Measurements from ENCODE around the gene ZNF784. TPM values are rescaled to one million over a fixed set of nuclear protein-coding genes. Genes with fewer than 3 reads are reported as not detected.
A peak's percentile ranks its signal among the peaks of the same experiment; 100 is the strongest.

The ZNF784 gene
- total RNA-seq, 1 experiment from 2014 or later: 10.2 TPM

DNA sequence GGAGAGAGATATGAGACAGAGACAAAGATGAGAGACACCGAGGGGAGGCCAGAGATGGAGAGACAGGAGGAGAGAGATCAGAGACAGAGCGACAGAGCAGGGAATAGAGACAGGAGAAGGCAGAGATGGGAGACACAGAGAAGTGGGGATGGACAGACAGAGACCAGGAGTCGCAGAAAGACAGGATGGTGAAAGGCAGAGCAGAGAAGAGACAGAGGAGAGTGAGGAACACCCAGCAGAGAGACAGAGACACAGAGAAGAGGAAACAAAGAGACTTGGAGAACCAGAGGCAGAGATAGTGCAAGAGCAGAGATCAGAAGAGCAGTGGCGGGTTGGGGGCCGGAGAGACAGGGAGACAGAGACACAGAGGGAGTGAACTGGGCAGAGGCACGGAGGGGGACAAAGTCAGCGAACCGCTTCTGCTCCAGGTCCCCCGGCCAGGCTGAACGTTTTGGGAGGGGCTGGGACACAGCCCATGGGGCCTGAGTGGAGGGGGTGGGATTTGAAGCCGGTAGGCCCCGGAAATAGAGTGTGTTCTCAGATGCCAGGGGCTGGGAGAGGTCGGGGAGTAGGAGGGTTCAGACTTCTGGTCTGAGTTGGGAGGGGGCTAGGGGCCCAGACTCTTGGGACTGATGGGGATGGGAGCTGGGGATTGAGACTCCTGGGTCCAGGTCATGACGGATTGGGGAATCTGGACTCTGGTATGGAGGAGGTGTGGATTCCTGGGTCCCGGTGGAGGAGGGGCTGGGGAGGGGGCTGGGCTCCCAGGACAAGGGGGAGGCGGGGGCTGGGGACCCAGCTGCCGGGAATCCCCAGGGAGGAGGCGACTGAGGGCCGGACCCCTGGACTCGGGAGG is 44.4 kb downstream of the ZNF784 start:
- Mint-ChIP-seq H3K4me3 (ENCODE audit: unreplicated experiment) (peak overlapping the region; percentile 85), H3K27ac (ENCODE audit: unreplicated experiment) (peak overlapping the region; percentile 46), H3K36me3 (ENCODE audit: insufficient read depth, unreplicated experiment) (peaks cover 48% of the 10 kb centered on the region), H3K27me3 (ENCODE audit: insufficient read depth, unreplicated experiment) (no peaks in the 10 kb centered on the region), H3K4me1 (ENCODE audit: low read depth, unreplicated experiment) (peaks cover 20% of the 10 kb centered on the region), H3K9me3 (ENCODE audit: unreplicated experiment) (no peaks in the 10 kb centered on the region)
- no TSS peak for BruUV-seq (replicated peaks)
- Histone ChIP-seq H3K4me1 (peaks cover 19% of the 10 kb centered on the region), H3K9me3 (no peaks in the 10 kb centered on the region), H3K27me3 (replicated peaks; ENCODE audit: control insufficient read depth, insufficient read depth, low read length) (no peaks in the 10 kb centered on the region), H3K36me3 (ENCODE audit: control insufficient read depth, insufficient read depth, low read length) (no peaks in the 10 kb centered on the region; the same call in 1 of the 2 replicates), H3K4me3 (ENCODE audit: low read depth, low read length) (peak overlapping the region; percentile 68)
- DNase-seq: peak in 1 of 2 experiments; percentile 48
- TF ChIP-seq, protein P1, sequence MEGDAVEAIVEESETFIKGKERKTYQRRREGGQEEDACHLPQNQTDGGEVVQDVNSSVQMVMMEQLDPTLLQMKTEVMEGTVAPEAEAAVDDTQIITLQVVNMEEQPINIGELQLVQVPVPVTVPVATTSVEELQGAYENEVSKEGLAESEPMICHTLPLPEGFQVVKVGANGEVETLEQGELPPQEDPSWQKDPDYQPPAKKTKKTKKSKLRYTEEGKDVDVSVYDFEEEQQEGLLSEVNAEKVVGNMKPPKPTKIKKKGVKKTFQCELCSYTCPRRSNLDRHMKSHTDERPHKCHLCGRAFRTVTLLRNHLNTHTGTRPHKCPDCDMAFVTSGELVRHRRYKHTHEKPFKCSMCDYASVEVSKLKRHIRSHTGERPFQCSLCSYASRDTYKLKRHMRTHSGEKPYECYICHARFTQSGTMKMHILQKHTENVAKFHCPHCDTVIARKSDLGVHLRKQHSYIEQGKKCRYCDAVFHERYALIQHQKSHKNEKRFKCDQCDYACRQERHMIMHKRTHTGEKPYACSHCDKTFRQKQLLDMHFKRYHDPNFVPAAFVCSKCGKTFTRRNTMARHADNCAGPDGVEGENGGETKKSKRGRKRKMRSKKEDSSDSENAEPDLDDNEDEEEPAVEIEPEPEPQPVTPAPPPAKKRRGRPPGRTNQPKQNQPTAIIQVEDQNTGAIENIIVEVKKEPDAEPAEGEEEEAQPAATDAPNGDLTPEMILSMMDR (IDR thresholded peaks at IDR 0.05; ENCODE audit: insufficient read depth in 1 of 2, low read depth in 1 of 2, low read length in 1 of 2, severe bottlenecking in 1 of 2, unreplicated experiment in 1 of 2): no peak
- CTCF ChIA-PET: interaction anchor here (0.6 to 3.1 kb wide), 3 partner anchors 9 to 439 kb away, joined by 4 to 12 read pairs (median 8); partner anchors contain the start of genes FIZ1 and ZNF524
- POLR2A ChIA-PET: interaction anchor here (0.6 kb wide), 1 partner anchor 118 kb away, joined by 5 read pairs; no protein-coding TSS in a partner anchor
- intact Hi-C loops (cut with micrococcal nuclease; ENCODE audit: unreplicated experiment): loop anchor here (2.0 kb wide), 3 partner anchors 45 to 63 kb away; partner anchors contain the start of gene ZNF784

DNA sequence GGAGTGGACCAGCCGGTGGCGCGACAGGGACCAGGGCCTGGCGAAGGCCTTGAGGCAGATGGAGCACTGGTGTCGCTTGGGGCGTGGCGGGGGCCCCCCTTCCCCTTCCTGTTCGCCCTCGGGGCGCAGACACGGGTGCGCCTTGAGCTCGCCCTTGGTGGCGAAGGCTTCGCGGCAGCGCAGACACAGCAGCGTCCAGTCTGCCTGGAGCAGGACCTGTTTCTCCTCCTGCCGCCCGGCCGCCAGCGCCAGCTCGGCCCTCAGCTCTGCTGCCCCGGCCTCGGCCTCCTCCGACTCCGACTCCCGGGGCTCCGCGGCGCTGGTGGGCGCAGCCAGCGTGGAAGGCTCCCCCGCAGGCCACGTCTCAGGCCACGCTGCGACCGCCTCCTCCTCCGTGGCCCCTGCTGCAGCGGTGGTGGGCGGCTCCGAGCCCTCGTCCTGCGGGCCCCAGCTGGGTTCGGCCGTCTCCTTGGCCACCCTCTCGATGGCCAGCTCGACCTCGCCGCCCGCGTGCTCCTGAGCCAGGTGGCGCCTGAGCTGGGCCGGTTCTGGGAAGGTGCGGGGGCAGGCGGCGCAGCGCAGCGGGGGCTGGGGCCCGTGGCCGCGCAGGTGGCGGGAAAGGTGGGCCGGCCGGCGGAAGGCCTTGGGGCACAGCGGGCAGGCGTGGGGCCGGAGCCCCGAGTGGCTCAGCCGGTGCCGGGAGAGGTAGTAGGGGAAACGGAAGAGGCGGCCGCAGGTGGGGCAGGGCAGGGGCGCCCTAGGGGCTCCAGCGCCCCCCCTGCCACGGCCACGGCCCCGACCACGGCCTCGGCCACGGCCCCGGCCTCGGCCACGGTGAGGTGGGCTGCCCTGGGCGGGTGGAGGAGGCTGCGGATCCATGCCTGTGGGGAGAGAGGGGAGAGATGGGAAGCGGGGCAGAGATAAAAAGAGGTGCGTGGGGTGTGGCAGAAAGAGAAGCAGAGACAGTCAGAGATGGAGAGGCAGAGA is 45.3 kb downstream of the ZNF784 start:
- ChIA-PET CTCF (no interaction called here), POLR2A (no interaction called here)
- intact Hi-C loops (cut with micrococcal nuclease; ENCODE audit: unreplicated experiment): no loop called here
- no peaks in the 10 kb centered on the region for H3K9me3 Mint-ChIP-seq (ENCODE audit: unreplicated experiment)
- H3K36me3 Mint-ChIP-seq (ENCODE audit: insufficient read depth, unreplicated experiment): peaks cover 50% of the 10 kb centered on the region
- Histone ChIP-seq H3K36me3 (ENCODE audit: control insufficient read depth, insufficient read depth, low read length) (no peaks in the 10 kb centered on the region; the same call in 1 of the 2 replicates), H3K9me3 (no peaks in the 10 kb centered on the region), H3K4me3 (ENCODE audit: low read depth, low read length) (peak overlapping the region; percentile 68), H3K4me1 (peaks cover 19% of the 10 kb centered on the region), H3K27me3 (replicated peaks; ENCODE audit: control insufficient read depth, insufficient read depth, low read length) (no peaks in the 10 kb centered on the region)
- TF ChIP-seq, protein P1 (IDR thresholded peaks at IDR 0.05; ENCODE audit: insufficient read depth in 1 of 2, low read depth in 1 of 2, low read length in 1 of 2, severe bottlenecking in 1 of 2, unreplicated experiment in 1 of 2): no peak
- no peaks in the 10 kb centered on the region for H3K27me3 Mint-ChIP-seq (ENCODE audit: insufficient read depth, unreplicated experiment)
- TSS peak; percentile 28 for BruUV-seq (replicated peaks)
- H3K4me3 Mint-ChIP-seq (ENCODE audit: unreplicated experiment): peak overlapping the region; percentile 85
- H3K4me1 Mint-ChIP-seq (ENCODE audit: low read depth, unreplicated experiment): peaks cover 20% of the 10 kb centered on the region
- DNase-seq: no peak
- peak overlapping the region; percentile 46 for H3K27ac Mint-ChIP-seq (ENCODE audit: unreplicated experiment)

Measured in Caco-2 (cell line).